ENCODE results near the gene DUSP12. TPM values are rescaled to one million over a fixed set of nuclear protein-coding genes. Genes with fewer than 3 reads are reported as not detected.

The DUSP12 gene
- total RNA-seq, 2 experiments from 2014 or later = 28.0 to 28.1 TPM

DNA sequence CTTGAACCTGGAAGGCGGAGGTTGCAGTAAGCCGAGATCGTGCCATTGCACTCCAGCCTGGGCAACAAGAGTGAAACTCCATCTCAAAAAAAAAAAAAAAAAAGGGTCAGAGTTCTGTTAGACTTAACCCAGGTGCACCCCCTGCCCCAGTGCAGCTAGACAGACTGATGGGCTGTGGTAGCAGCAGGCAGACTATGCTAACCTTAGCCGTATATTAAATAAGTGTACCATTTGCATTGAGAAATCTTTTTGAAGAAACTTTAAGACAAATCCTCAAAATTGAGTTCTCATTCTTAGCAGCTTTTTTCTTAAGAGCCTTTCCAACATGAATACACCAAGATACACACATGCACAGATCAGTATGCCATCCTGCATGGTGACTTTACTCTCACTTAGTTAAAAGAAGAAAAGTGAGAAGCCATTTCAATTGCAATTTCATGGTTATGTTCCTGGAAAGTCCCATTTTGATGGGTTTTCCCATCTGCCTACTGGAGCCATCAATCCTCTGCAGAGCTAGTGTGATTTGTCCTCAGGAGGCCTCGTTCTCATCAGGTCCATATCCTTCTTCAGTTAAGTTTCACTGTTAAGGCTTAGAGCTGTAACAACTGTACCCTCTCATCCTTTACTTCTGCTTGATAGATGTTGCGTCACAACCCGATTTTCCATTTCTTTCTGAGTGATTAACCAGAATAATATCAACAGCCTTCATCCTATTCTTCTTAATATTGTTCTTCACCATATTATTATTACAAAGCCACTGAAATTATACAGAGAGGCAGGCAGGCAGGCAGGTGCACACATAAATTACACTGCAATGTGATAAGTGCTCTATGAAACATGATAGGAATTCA lies 21.0 kb upstream of the DUSP12 start:
- POLR2A ChIA-PET = no interaction called here
- Mint-ChIP-seq H3K36me3 (ENCODE audit: low read depth) (no peaks in the 10 kb centered on the region), H3K9me3 (ENCODE audit: low read depth) (no peaks in the 10 kb centered on the region), H3K27me3 (peaks cover 42% of the 10 kb centered on the region), H3K4me3 (no peak overlapping the region), H3K27ac (no peak overlapping the region), H3K4me1 (peaks cover 45% of the 10 kb centered on the region)
- CTCF ChIA-PET = interaction anchor here (0.6 to 2.8 kb wide), 4 partner anchors 14 to 32 kb away, joined by 3 to 10 read pairs (median 6); partner anchors contain the start of gene DUSP12
- ATAC-seq (no peak), DNase-seq (no peak)
- intact Hi-C loops (cut with DNase I, micrococcal nuclease) = no loop called here

- H3K27ac Mint-ChIP-seq = peak overlapping the region; percentile 45
- H3K27me3 Mint-ChIP-seq = peaks cover 37% of the 10 kb centered on the region
- ATAC-seq (peak; percentile 60), DNase-seq (peak; percentile 68)
- no peaks in the 10 kb centered on the region for H3K36me3 Mint-ChIP-seq (ENCODE audit: low read depth)
- H3K9me3 Mint-ChIP-seq (ENCODE audit: low read depth) = no peaks in the 10 kb centered on the region
- ChIA-PET CTCF (interaction anchor here (0.7 to 2.8 kb wide), 4 partner anchors 10 to 545 kb away, joined by 3 to 10 read pairs (median 6); partner anchors contain the start of gene DUSP12), POLR2A (no interaction called here)
- intact Hi-C loops (cut with DNase I, micrococcal nuclease) = loop anchor here (1.0 to 2.0 kb wide), 4 partner anchors 14 to 36 kb away; partner anchors contain the start of gene ATF6 (in 1 of the 2)
- peaks cover 45% of the 10 kb centered on the region for H3K4me1 Mint-ChIP-seq
- peak overlapping the region; percentile 14 for H3K4me3 Mint-ChIP-seq
Observed at GRCh38 chr1:161730050-161730564, 19.5 kb upstream of the DUSP12 start.

DNA sequence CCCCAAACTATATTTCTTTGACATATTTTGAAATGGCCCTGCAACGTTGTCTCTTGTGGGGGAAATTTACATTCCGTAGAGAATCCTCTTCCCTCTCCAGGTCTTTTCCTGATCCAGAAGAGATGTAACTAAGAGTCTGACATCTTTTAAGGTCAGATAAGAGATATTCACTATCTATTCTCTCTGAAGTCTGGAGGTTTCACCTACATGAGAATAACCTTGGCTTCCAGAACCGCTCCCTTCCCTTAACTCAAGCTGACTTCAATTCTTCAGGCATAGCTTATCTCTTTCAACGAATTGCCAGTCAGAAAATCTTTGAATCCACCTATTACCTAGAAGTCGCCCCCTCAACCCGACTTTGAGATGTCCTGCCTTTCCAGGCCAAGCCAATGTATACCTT lies 18.3 kb upstream of the DUSP12 start:
- Mint-ChIP-seq H3K4me3 (no peak overlapping the region), H3K27ac (no peak overlapping the region), H3K36me3 (ENCODE audit: low read depth) (no peaks in the 10 kb centered on the region), H3K27me3 (peaks cover 31% of the 10 kb centered on the region), H3K4me1 (peaks cover 45% of the 10 kb centered on the region), H3K9me3 (ENCODE audit: low read depth) (no peaks in the 10 kb centered on the region)
- no peak for DNase-seq
- POLR2A ChIA-PET = no interaction called here
- ATAC-seq = no peak
- CTCF ChIA-PET = no interaction called here
- intact Hi-C loops (cut with DNase I, micrococcal nuclease) = loop anchor here in 1 of 2 experiments (2.0 kb wide), 1 partner anchor 14 kb away; no protein-coding TSS in a partner anchor

DNA sequence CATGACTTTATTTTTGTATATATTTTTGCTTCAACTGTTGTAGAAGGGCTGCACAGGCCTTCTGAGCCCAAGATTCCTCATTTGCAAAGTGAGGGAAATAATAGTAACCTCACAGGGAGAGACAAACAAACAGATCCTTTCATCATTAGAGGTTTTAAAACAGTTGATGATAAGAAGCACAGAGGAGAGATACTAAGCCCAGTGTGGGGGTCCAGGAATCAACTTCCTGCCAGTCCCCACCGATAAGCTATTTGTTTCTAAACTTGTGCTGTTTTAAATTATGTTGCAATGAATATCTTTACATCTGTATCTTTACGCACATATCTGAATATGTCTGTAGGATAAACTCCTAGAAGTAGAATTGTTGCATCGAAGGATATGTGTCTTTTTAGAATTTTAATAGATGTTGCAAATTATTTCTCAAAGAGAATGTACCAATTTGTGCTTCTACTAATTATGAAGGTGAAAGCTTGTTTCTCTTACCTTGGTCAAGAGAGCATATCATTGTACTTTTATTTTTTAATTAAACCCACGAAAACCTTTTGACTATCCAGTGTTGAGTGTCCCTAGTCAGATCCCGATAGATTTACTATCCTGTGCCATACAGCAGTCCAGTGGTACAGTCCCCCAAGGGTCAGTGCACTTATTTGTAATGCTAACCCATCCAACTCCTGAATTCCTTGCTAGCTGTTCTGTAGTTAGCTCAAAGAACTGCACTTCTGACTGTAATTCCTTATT lies 17.4 kb upstream of the DUSP12 start:
- Mint-ChIP-seq H3K27me3 (peaks cover 33% of the 10 kb centered on the region), H3K27ac (no peak overlapping the region), H3K36me3 (ENCODE audit: low read depth) (no peaks in the 10 kb centered on the region), H3K9me3 (ENCODE audit: low read depth) (no peaks in the 10 kb centered on the region), H3K4me3 (no peak overlapping the region), H3K4me1 (peaks cover 50% of the 10 kb centered on the region)
- ATAC-seq (no peak), DNase-seq (no peak)
- CTCF ChIA-PET = interaction anchor here (0.9 to 1.9 kb wide), 3 partner anchors 10 to 60 kb away, joined by 3 to 4 read pairs (median 3); partner anchors contain the start of gene DUSP12
- intact Hi-C loops (cut with DNase I, micrococcal nuclease) = loop anchor here in 1 of 2 experiments (2.0 kb wide), 1 partner anchor 13 kb away; no protein-coding TSS in a partner anchor
- POLR2A ChIA-PET = no interaction called here

- CTCF ChIA-PET = interaction anchor here (0.7 to 1.9 kb wide), 5 partner anchors 8 to 245 kb away, joined by 3 to 4 read pairs (median 3); partner anchors contain the start of gene DUSP12
- peaks cover 37% of the 10 kb centered on the region for H3K4me1 Mint-ChIP-seq
- no peaks in the 10 kb centered on the region for H3K9me3 Mint-ChIP-seq (ENCODE audit: low read depth)
- intact Hi-C loops (cut with DNase I, micrococcal nuclease) = no loop called here
- no peak overlapping the region for H3K27ac Mint-ChIP-seq
- DNase-seq (no peak), ATAC-seq (no peak)
- POLR2A ChIA-PET = no interaction called here
- H3K36me3 Mint-ChIP-seq (ENCODE audit: low read depth) = no peaks in the 10 kb centered on the region
- peaks cover 31% of the 10 kb centered on the region for H3K27me3 Mint-ChIP-seq
- H3K4me3 Mint-ChIP-seq = no peak overlapping the region
Observed at GRCh38 chr1:161733526-161733925, 16.1 kb upstream of the DUSP12 start.

- Mint-ChIP-seq H3K27me3 (peaks cover 27% of the 10 kb centered on the region), H3K9me3 (ENCODE audit: low read depth) (no peaks in the 10 kb centered on the region), H3K27ac (no peak overlapping the region), H3K4me1 (peaks cover 22% of the 10 kb centered on the region), H3K36me3 (ENCODE audit: low read depth) (no peaks in the 10 kb centered on the region), H3K4me3 (no peak overlapping the region)
- ATAC-seq = no peak
- ChIA-PET POLR2A (no interaction called here), CTCF (interaction anchor here (0.8 kb wide), 1 partner anchor 14 kb away, joined by 3 read pairs; the partner anchor contains the start of gene DUSP12)
- DNase-seq = no peak
- intact Hi-C loops (cut with DNase I, micrococcal nuclease) = loop anchor here in 1 of 2 experiments (5.0 kb wide), 1 partner anchor 34 kb away; no protein-coding TSS in a partner anchor
Observed at GRCh38 chr1:161735837-161736236, 13.7 kb upstream of the DUSP12 start.

DNA sequence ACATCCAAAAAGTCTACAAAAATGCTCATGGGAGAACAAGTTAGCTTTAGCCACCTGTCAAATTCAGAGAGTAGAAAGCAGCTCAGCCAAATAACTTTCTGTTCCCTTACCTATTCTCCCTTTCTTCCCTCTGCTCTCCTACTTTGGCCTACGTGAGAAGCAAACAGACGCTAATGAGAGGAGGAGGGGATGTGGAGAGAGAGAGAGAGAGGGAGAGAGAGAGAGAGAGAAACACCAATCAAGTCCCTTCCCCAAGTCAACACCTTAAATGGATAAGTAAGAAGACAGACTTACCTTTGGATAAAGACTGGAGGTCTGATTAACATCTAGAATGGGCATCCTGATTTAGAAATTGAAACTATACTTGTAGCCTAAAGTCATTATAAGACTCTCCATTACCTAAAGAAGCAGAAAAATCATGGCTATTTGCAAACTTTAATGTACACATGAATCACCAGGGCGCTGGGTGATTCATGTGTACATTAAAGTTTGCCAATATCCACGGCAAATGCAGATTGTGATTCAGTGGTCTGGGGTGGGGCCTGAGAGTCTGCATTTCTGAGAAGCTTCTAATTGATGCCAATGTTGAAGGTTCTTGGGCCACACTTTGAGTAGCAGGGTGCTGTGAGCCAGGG lies 13.1 kb upstream of the DUSP12 start:
- H3K27ac Mint-ChIP-seq = no peak overlapping the region
- ChIA-PET POLR2A (no interaction called here), CTCF (interaction anchor here (0.7 to 3.9 kb wide), 4 partner anchors 11 to 249 kb away, joined by 3 to 25 read pairs (median 4); partner anchors contain the start of genes DUSP12 and FCRLB)
- H3K36me3 Mint-ChIP-seq (ENCODE audit: low read depth) = no peaks in the 10 kb centered on the region
- intact Hi-C loops (cut with DNase I, micrococcal nuclease) = loop anchor here in 1 of 2 experiments (5.0 kb wide), 1 partner anchor 34 kb away; no protein-coding TSS in a partner anchor
- ATAC-seq (peak; percentile 64), DNase-seq (peak; percentile 57)
- H3K27me3 Mint-ChIP-seq = peaks cover 23% of the 10 kb centered on the region
- H3K4me1 Mint-ChIP-seq = peaks cover 19% of the 10 kb centered on the region
- no peaks in the 10 kb centered on the region for H3K9me3 Mint-ChIP-seq (ENCODE audit: low read depth)
- no peak overlapping the region for H3K4me3 Mint-ChIP-seq

- peaks cover 18% of the 10 kb centered on the region for H3K27me3 Mint-ChIP-seq
- peaks cover 19% of the 10 kb centered on the region for H3K4me1 Mint-ChIP-seq
- no peak for DNase-seq
- no peaks in the 10 kb centered on the region for H3K36me3 Mint-ChIP-seq (ENCODE audit: low read depth)
- ChIA-PET POLR2A (interaction anchor here (0.6 kb wide), 1 partner anchor 12 kb away, joined by 6 read pairs; no protein-coding TSS in a partner anchor), CTCF (interaction anchor here (0.9 to 3.9 kb wide), 4 partner anchors 12 to 250 kb away, joined by 3 to 25 read pairs (median 5); partner anchors contain the start of genes DUSP12 and FCRLB)
- ATAC-seq = no peak
- H3K4me3 Mint-ChIP-seq = no peak overlapping the region
- no peak overlapping the region for H3K27ac Mint-ChIP-seq
- H3K9me3 Mint-ChIP-seq (ENCODE audit: low read depth) = no peaks in the 10 kb centered on the region
- intact Hi-C loops (cut with DNase I, micrococcal nuclease) = loop anchor here in 1 of 2 experiments (5.0 kb wide), 1 partner anchor 35 kb away; no protein-coding TSS in a partner anchor
Observed at GRCh38 chr1:161737625-161738024, 12.0 kb upstream of the DUSP12 start.

DNA sequence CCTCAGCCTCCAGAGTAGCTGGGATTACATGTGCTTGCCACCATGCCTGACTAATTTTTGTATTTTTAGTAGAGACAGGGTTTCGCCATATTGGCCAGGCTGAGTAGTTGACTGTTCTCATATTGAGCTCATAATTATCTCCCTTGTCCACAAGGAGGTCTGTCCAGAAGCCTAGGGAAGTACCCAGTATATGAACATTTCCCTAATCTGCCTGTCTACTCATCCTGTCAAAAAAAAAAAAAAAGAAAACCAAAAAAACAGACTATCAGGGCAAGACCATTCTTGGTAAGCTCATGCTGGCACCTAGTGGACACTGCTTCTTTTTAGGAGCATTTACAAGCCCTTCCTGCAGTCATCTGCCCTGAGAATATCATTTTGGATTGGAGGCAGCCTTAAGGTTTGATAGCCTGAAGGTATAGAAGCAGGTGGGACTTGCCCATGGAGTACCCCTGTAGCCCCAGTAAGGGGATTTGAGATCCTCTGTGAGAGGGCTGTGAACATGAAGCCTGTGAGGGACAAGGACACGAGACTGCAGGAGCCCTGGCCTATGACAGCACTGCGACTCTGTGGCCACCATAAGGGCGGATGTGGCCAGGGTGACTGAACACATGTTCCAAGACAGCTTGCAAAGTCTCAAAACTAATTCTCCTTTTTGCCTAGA lies 10.8 kb upstream of the DUSP12 start:
- no peak overlapping the region for H3K4me3 Mint-ChIP-seq
- DNase-seq (peak; percentile 69), ATAC-seq (peak; percentile 67)
- intact Hi-C loops (cut with DNase I, micrococcal nuclease) = loop anchor here in 1 of 2 experiments (5.0 kb wide), 1 partner anchor 36 kb away; no protein-coding TSS in a partner anchor
- POLR2A ChIA-PET = no interaction called here
- no peaks in the 10 kb centered on the region for H3K36me3 Mint-ChIP-seq (ENCODE audit: low read depth)
- no peaks in the 10 kb centered on the region for H3K9me3 Mint-ChIP-seq (ENCODE audit: low read depth)
- H3K27me3 Mint-ChIP-seq = peaks cover 15% of the 10 kb centered on the region
- no peak overlapping the region for H3K27ac Mint-ChIP-seq
- H3K4me1 Mint-ChIP-seq = peaks cover 23% of the 10 kb centered on the region
- CTCF ChIA-PET = interaction anchor here (0.6 to 3.9 kb wide), 11 partner anchors 8 to 528 kb away, joined by 3 to 32 read pairs (median 4); partner anchors contain the start of genes DUSP12 and FCRLB
